Subcutaneous abdominal adipose tissue (tissue), 5 donors: ENCODE measurements around the gene RASA3.
"Not testable (repeated sequence)": the region's sequence is repeated elsewhere in the genome, so short reads cannot be mapped to it uniquely, and the experiment has no call there.

Experiments
- H3K27ac ChIP-seq: one replicate; pipeline ENCODE4 v1.7.0; 2013; ENCODE audit warnings: low read depth, mild to moderate bottlenecking, inconsistent platforms, low read length, moderate library complexity
- H3K27me3 ChIP-seq, 5 donors: one replicate each; pipeline ENCODE4 v1.7.0; 2013; ENCODE audit warnings: low read length in 5 of 5, inconsistent platforms in 1 of 5; ENCODE audit not compliant: control insufficient read depth in 5 of 5, insufficient read depth in 4 of 5
- H3K36me3 ChIP-seq, 5 donors: one replicate each; pipeline ENCODE4 v1.7.0; 2013; ENCODE audit warnings: low read length in 5 of 5; ENCODE audit not compliant: control insufficient read depth in 5 of 5, insufficient read depth in 5 of 5
- H3K4me1 ChIP-seq, 5 donors: one replicate each; pipeline ENCODE4 v1.7.0; 2013; ENCODE audit warnings: low read length in 5 of 5, mild to moderate bottlenecking in 3 of 5, moderate library complexity in 1 of 5; ENCODE audit not compliant: control insufficient read depth in 5 of 5, insufficient read depth in 5 of 5
- H3K4me3 ChIP-seq, 5 donors: one replicate each; pipeline ENCODE4 v1.7.0; 2013; ENCODE audit warnings: low read length in 5 of 5, low read depth in 1 of 5
- H3K9ac ChIP-seq, 5 donors: one replicate each; pipeline ENCODE4 v1.7.0; 2013; ENCODE audit warnings: low read length in 5 of 5, mild to moderate bottlenecking in 4 of 5, moderate library complexity in 3 of 5
- H3K9me3 ChIP-seq, 5 donors: one replicate each; pipeline ENCODE4 v1.7.0; 2013; ENCODE audit warnings: low read length in 5 of 5; ENCODE audit not compliant: control insufficient read depth in 5 of 5
- donor health status: healthy.
- donor health status: healthy.
- donor health status: healthy.
- donor health status: healthy.
- donor health status: healthy.

The RASA3 gene

DNA sequence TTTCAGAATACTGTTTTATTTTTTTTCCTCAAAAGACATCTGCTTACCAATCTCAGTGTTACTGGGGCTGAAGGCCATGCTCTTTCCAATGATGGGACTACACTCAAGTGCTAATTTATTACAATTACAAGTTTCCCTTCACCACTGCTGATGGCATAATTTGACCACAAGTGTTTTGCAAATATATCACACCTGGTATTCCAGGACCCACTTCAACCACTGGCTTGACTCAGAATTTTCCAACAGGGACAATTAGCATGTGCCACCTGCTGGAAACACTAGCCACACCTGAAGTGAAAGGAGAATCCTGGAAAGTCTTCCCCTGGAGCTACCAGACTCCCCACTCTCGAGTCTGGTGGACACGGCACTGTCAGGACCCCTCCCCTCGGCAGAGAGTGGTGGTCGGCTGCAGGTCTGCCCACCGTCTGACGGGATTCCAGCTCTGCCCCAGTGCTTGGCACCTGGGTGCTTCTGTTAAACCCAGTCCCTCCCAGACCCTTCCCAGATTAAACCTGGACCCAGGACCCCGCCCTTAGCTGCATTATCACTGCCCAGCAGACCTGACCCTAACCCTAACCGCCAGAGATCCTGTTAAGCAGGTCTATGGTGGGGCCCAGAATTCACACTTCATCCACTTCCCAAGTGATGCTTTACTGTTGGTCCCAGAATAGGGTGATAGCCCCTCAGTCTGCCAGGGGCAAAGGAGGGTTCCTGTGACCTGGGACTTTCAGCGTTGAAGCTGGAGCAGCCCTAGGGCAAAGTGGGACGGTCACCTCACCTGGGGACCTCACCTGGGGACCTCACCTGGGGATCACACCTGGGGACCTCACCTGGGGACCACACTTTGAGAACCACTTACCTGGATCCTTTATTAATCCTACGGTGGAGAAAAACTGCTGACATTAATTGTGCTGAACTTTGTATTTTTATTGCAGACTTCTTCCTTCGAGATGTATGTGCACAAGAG lies 17.6 kb upstream of the RASA3 start:
- no peak overlapping the region for H3K27ac ChIP-seq
- no peaks in the 10 kb centered on the region for H3K9me3 ChIP-seq
- H3K27me3 ChIP-seq, result no peaks in the 10 kb centered on the region
- no peak overlapping the region for H3K9ac ChIP-seq
- H3K4me3 ChIP-seq, result no peak overlapping the region
- peaks cover 4 to 23% (median 20%) of the 10 kb centered on the region in 5 donors for H3K4me1 ChIP-seq
- H3K36me3 ChIP-seq, result no peaks in the 10 kb centered on the region

DNA sequence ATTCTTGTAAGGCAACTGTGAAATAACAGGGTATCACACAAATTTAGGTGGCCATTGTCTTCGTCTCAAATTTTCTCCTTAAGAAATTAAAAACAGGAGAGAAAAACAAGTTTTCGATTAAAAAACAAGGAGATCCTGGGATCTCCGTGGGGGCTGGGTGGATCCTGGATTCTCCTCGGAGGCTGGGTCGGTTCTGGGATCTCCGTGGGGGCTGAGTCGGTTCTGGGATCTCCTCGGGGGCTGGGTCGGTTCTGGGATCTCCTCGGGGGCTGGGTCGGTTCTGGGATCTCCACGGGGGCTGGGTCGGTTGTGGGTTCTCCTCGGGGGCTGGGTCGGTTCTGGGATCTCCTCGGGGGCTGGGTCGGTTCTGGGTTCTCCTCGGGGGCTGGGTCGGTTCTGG lies 16.5 kb upstream of the RASA3 start:
- peaks cover 4 to 23% (median 20%) of the 10 kb centered on the region in 5 donors for H3K4me1 ChIP-seq
- H3K9me3 ChIP-seq, H3K27me3 ChIP-seq, H3K9ac ChIP-seq, H3K4me3 ChIP-seq, H3K27ac ChIP-seq, H3K36me3 ChIP-seq: not testable (repeated sequence)

DNA sequence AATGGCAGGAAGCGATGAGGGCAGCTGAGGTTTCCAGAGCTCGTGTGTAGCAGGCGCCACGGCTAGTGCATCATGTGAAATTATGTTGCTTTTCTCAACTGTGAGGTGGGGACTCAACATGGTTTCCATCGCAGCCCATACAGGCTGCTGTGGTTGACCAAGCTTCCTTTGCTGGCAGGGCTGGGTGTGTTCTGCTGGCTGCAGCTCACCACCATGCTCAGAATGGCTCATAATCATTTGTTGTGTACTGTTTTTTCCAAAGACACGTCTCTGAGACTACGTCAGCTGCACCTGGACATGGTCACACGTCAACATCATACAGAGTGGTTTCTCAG lies 16.1 kb upstream of the RASA3 start:
- no peaks in the 10 kb centered on the region for H3K9me3 ChIP-seq
- no peak overlapping the region for H3K27ac ChIP-seq
- H3K4me1 ChIP-seq, result peaks cover 4 to 23% (median 20%) of the 10 kb centered on the region in 5 donors
- no peak overlapping the region for H3K9ac ChIP-seq
- H3K4me3 ChIP-seq, result no peak overlapping the region
- H3K36me3 ChIP-seq, result no peaks in the 10 kb centered on the region
- no peaks in the 10 kb centered on the region for H3K27me3 ChIP-seq

DNA sequence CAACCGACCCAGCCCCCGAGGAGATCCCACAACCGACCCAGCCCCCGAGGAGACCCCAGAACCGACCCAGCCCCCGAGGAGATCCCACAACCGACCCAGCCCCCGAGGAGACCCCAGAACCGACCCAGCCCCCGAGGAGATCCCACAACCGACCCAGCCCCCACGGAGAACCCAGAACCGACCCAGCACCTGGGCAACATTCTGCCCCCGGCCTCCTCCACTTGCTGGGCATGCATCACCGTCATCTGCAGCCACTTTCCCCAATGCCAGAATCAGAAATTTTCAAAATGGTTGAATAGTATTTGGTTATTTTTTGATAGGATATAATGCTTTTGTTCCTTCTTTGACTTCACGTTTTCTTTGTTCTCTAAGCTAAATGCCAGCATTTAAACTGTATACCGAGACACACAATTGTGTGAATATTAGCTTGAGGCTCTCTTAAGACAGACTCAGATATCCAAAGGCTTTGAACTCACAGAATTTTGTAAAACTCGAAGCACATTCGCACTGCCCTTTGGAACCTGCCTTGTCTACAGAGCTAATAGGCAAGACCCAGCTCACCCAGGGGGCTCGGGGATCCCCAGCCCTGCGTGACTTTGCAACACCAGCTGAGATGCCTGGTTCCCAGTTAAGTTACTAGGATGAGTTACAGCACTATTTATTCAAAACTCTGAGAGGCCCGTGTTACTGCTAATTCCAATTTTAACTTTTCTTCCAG lies 15.5 kb upstream of the RASA3 start:
- Histone ChIP-seq H3K27ac (no peak overlapping the region), H3K36me3 (no peaks in the 10 kb centered on the region), H3K4me1 (peaks cover 4 to 22% (median 19%) of the 10 kb centered on the region in 5 donors), H3K9me3 (no peaks in the 10 kb centered on the region), H3K27me3 (no peaks in the 10 kb centered on the region), H3K9ac (no peak overlapping the region), H3K4me3 (no peak overlapping the region)

DNA sequence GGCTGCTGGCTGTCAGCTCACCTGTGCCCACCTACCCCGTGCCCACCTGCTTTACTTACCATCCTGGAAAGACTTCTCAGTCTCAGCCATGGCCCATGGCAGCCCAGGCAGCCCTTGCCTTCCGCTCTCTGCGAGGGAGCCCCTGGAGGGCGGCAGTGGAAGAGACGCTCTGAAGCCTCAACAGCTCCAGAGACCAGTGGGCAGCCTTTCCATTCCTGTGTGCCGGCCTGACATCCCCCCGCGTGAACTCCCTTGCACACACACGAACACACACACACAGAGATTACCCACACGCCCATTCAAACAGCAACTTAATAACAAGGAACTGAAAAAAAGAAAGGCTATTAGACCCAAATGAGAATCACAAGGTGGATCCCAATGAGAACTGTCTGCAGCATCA lies 14.2 kb upstream of the RASA3 start:
- H3K27ac ChIP-seq, result no peak overlapping the region
- H3K4me3 ChIP-seq, result no peak overlapping the region
- H3K36me3 ChIP-seq, result no peaks in the 10 kb centered on the region
- no peak overlapping the region for H3K9ac ChIP-seq
- H3K4me1 ChIP-seq, result peaks cover 4 to 22% (median 16%) of the 10 kb centered on the region in 5 donors
- no peaks in the 10 kb centered on the region for H3K27me3 ChIP-seq
- H3K9me3 ChIP-seq, result no peaks in the 10 kb centered on the region

DNA sequence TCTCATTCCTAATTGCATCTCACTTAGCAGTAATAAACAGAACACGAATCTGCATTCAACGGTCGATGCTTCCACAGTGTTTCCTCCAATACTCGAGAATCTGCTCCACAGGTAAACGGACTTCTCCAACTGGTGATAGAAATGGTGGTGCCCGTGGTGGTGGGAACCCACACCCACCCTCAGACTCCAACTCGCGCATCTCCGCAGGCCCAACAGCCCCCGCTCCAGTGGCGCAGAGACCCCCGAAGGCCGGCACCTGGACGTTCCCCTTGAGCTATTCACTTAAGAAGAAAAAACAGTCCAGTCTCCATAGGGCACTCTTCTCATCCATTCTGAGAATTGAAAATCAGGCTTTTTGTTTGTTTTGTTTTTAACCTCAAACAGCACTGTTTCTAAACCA lies 13.8 kb upstream of the RASA3 start:
- Histone ChIP-seq H3K27ac (no peak overlapping the region), H3K9me3 (no peaks in the 10 kb centered on the region), H3K4me3 (no peak overlapping the region), H3K4me1 (peaks cover 3 to 17% (median 12%) of the 10 kb centered on the region in 5 donors), H3K36me3 (no peaks in the 10 kb centered on the region), H3K9ac (no peak overlapping the region), H3K27me3 (no peaks in the 10 kb centered on the region)

DNA sequence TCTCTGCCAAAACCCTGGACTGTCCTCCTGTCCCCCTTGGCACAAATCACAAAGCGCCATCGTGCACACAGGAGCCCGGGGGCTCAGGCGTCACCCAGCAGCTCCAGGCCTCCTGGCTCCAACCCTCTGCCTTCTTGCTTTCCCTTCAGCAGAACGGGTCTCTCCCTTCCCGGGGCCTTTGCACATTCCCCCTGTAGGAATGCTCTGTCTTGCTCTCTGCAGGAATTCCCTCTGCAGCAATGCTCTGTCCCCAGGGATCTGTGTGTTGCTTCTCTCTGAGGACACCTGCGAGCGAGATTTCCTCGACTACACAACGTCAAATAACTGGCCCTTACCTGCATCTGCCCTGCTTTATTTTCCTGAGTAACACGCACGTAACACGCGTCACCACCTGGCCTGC lies 13.3 kb upstream of the RASA3 start:
- Histone ChIP-seq H3K27me3 (no peaks in the 10 kb centered on the region), H3K4me1 (peaks cover 0 to 13% (median 7%) of the 10 kb centered on the region in 5 donors)

DNA sequence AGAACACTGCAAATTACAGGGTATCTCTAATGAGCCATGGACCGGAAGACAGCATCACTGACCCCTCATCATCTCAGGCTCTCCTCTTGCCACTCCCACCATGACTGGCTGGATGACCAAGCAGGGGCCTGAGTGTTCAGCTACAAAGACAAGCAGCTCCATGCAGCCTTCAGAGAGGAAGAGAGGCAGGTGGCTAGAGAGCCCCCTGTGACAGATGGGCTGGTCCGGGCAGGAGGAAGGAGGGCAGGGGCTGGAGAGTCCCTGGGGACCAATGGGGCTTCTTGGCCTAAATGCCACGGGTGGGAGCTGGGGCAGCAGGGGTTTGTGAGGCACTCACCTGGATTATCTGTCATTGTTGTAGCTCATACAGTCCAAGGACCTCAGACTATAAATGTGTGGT lies 12.8 kb upstream of the RASA3 start:
- Histone ChIP-seq H3K36me3 (no peaks in the 10 kb centered on the region), H3K4me3 (no peak overlapping the region), H3K27ac (no peak overlapping the region), H3K4me1 (peaks cover 0 to 13% (median 5%) of the 10 kb centered on the region in 5 donors), H3K27me3 (no peaks in the 10 kb centered on the region), H3K9me3 (no peaks in the 10 kb centered on the region), H3K9ac (no peak overlapping the region)

More for the DNA sequence above, 13.3 kb upstream of the RASA3 start:
- Histone ChIP-seq H3K4me3 (no peak overlapping the region), H3K36me3 (no peaks in the 10 kb centered on the region), H3K9ac (no peak overlapping the region), H3K27ac (no peak overlapping the region), H3K9me3 (no peaks in the 10 kb centered on the region)

DNA sequence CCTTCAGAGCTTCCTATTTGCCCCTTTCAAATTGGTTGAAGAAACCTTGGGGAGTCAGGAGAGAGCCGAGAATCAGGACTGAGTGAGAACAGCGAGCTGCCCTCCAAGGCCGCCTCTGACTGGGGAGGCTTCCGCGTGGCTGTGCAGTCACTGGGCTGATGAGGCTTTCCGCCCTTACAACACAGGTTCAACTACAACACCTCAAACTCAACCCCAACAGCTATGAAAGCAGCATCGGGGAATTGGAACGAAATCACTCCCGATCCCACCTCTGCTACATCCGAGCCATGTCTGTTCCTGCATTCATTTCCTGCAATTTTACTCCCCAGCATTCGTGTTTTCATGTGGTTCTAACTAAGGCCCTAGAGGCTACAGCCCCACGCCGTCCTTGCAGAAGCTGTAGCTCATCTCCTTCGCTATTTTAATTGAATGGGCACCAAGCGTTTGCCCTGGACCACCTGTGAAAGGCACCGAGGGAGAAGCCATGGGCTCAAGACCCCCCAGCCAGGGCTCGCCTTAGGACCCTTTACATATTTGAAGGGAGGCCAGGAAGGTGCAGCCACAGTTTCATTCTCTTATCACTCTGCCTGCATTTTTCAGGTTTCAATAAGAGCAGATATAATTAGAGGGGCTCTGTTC lies 12.3 kb upstream of the RASA3 start:
- H3K27ac ChIP-seq, result no peak overlapping the region
- H3K4me3 ChIP-seq, result no peak overlapping the region
- peaks cover 0 to 13% (median 5%) of the 10 kb centered on the region in 5 donors for H3K4me1 ChIP-seq
- H3K27me3 ChIP-seq, result no peaks in the 10 kb centered on the region
- H3K9me3 ChIP-seq, result no peaks in the 10 kb centered on the region
- H3K9ac ChIP-seq, result no peak overlapping the region
- no peaks in the 10 kb centered on the region for H3K36me3 ChIP-seq
